GM18507 (cell line): Measurements from ENCODE around the gene C1orf174.

ENCODE experiments used
- DNase-seq: peaks from one replicate; pipeline ENCODE4 v3.0.0; 2011; ENCODE audit warnings: low read depth; ENCODE audit not compliant: insufficient read length; ENCODE audit errors: extremely low spot score
- FAIRE-seq: peaks from 2 replicates; lab custom pipeline; 2011; peaks lifted over from hg19 to GRCh38; lab: Jason Lieb, UNC

C1orf174 gene

DNA sequence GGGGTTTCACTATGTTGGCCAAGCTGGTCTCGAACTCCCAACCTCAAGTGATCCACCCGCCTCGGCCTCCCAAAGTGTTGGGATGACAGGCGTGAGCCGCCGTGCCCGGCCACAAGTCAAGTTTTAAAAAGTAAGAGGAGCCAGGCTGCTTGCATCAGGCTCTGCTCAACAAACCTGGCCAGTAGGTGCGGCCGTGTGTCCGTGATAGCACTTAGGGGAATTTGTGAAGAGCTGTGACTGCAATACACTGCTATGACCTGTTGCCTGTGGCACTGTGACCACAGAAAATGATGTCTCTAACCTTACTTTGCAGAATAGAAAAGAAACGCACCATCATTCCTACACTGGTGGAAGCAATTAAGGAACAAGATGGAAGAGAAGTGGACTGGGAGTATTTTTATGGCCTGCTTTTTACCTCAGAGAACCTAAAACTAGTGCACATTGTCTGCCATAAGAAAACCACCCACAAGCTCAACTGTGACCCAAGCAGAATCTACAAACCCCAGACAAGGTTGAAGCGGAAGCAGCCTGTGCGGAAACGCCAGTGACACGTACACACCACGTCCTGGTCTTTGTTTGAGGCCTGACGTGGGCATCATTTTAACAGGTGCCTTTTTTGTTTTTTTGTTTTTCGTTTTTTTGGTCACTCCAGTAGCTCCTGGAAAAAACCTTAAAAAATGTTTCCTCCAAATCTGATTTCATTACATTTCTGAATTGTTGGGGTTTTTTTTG, 16.7 kb downstream of the C1orf174 start:
- no peak for DNase-seq
- FAIRE-seq: no peak

DNA sequence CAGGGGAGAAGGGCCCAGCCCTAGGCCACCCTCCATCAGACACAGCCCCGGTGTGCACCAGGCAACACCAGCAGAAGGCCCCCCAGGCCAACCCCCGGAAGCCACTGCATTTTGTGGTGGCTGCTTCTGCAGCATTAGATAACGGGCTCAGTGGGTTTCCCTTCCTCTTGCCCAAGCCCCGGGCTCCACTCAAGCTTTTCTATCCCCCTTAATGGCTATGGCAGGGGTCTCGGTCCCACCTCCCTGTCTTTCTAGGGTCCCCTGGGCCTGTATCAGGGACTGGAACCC, 18.9 kb downstream of the C1orf174 start:
- no peak for DNase-seq
- FAIRE-seq: no peak

DNA sequence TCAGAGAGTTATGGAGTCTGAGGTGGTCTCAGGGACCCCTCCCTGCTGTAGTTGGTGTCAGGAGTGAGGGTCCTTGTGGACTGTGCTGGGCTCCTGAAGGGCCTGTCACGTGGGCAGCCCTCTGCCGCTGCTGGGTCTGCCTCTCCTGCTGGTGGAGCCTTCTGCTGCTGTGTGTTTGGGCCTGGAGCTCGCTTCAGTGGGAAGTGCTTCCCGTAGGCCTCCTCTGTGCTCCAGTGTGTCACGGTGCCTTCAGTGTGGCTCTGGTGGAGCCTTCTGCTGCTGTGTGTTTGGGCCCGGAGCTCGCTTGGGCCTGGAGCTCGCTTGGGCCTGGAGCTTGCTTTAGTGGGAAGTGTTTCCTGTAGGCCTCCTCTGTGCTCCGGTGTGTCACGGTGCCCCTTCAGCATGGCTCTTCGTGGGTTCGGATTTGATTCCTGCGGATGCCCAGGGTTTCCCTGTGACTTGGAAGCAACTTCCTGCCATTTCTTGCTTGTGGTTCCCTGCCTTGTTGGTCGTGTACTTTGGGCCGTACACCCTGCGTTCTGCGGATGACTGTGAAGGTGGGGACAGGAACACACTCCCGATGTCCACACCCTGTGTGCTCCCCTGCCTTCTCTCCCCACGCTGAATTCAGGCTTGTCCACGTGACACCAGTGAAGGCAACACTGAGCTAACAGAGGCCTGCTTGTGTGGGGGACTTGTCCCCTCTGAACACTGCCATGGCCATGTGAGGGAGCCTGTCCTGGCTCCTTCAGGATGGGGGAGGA, 19.5 kb downstream of the C1orf174 start:
- DNase-seq (no peak), FAIRE-seq (no peak)

DNA sequence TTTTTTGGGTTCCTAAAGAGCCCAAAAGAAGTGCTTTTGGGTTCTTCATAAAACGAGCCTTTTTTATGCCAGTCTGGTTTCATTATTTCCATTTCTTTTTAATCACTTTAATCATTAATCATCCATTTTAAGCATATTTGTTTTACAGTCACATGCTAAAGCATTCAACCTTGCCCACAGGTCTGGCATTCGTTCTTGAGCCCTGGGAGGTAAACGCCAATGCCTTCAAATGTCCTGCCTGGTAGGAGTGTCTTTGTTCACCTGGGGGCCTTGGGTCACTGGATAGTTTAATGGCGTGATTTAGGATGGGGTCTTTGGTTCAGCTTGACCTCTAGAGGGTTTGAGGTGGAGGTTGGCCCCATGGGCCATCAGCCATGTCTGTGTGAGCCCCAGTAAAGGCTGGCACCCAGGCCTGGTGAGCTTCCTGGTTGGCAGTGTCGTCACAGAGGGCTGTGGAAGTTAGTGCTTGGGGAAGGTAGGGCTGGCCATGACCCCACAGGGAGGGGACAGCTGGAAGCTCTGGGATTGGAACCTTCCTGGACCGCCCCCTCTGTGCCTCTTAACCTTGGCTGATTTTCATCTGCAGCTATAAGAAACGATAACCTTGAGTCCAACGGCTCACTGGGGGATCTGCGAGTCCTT, 20.2 kb downstream of the C1orf174 start:
- no peak for FAIRE-seq
- no peak for DNase-seq

DNA sequence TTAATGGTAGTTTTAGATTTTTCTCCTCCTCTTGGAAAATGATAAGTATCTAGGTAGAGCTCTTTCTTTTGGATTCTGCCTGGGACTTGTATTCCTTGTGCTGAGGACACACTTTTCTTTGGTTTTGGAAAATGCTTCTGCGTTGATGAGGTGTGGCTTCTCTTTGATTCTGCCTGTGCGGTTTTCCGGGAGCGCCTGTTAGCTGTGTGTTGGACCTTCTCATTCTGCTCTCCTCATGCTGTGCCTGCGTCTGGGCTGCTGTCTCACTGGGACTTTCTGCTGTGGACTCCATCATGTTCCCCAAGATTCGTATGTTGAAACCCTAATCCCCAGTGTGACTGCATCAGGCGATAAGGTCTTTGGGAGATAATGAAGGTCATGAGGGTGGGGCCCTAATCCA, 21.0 kb downstream of the C1orf174 start:
- FAIRE-seq: no peak

DNA sequence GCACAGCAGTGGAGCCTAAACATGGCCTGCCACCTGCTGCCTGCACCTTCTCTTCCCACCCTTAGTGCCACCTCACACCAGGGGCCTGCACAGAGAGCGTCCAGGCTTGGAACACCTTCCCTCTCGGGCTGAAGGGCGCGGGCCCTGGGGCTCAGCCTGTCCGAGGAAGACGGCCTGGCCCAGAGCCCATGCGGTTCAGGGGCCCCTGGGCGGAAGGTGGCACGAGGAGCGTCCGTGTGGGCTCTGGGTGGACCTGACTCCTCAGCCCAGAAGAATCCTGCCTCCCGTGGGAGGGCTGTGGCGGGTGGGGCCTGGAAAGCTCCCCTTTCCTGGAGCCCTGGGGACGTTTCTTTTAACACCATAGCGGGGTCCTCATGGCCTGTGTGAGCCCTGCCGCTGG, 23.4 kb downstream of the C1orf174 start:
- FAIRE-seq: no peak
- DNase-seq: no peak

More for the DNA sequence above, 21.0 kb downstream of the C1orf174 start:
- DNase-seq: no peak

DNA sequence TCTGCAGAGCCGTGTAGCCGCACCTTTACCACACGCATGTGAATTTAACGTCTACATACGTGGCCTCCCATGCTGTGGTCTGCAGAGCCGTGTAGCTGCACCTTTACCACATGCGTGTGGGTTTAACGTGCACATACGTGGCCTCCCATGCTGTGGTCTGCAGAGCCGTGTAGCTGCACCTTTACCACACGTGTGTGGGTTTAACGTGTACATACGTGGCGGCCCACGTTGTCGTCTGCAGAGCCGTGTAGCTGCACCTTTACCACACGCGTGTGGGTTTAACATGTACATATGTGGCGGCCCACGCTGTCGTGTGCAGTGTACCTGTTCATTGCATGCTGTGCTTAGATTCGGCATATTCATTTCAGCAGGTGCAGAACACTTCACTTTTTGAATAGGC, 25.3 kb downstream of the C1orf174 start:
- DNase-seq: no peak
- no peak for FAIRE-seq

DNA sequence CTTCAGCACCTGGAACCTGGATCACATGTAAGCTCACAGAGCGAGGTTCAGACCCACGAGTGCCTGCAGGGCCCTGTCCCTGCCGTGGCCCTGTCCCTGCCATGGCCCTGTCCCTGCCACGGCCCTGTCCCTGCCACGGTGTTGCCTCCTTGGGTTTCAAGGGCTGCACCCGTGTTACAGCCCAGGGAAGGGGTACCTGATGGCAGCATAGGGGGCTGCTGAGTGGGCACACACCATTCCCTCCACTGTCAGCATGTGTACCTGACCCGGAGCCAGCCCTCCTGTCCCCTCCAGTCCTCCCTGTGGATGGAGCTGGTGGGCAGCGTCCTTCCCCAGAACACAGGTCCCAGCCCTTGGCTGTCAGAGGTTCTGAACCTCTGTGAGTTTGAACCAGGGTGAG, 27.5 kb downstream of the C1orf174 start:
- DNase-seq (no peak), FAIRE-seq (no peak)

DNA sequence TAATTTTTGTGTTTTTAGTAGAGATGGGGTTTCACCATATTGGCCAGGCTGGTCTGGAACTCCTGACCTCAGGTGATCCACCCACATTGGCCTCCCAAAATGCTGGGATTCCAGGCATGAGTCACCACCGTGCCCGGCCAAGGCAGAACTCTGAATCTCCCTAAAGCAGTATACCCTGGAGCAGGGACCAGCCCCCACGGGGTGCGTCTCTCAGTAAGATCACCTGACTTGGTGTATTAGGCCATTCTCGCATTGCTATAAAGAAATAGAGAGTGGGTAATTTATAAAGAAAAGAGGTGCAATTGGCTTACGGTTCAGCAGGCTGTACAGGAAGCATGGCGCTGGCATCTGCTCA, 28.6 kb downstream of the C1orf174 start:
- DNase-seq (no peak), FAIRE-seq (no peak)

DNA sequence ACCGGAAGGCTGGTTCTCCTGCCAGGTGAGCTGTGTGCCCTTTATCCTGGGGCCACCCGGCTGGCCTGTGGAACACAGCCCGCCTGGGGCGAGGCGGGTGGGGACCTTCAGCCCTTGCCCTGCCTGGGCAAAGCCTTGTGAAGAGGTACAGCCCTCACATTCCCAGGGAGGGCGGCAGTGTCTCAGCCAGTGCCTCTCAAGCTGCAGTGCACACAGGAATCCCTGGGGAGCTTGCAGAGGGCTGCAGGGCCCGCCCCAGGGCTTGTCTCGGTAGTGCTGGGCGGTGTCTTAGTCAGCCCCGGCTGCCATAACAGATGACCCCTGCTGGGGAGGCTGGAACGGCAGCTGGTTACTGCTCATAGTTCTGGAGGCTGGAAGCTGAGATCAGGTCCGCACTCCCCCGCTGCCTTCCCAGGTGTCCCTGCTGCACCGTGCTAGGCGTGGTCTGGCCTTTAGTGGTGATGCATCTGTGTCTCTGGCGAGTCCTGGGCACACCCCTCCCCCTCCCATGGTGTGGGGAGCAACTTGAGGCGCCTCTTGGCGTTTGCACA, 30.2 kb downstream of the C1orf174 start:
- no peak for FAIRE-seq

DNA sequence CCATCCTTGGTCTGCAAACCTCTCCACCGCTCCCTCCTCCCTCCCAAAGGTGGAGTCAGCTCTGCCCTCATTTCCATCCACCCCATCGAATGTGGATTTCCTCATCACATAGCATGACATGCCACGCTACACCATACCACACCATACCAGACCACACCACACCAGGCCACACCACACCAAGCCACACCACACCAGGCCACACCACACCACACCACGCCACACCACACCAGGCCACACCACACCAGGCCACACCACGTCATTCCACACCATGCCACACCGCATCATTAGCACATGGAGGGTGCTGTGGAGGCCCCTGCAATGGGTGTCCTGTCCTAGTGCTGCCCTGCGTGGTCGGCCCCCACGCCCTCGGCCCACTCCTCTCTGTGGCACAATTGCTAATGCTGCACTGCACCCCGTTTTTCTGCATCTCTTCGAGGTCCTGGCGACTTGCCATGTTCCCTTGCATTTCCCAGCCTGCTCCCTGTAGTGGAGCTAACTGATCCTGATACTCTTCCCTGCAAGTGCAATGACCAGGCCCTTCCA, 31.5 kb downstream of the C1orf174 start:
- DNase-seq: no peak
- no peak for FAIRE-seq

More for the DNA sequence above, 30.2 kb downstream of the C1orf174 start:
- no peak for DNase-seq

DNA sequence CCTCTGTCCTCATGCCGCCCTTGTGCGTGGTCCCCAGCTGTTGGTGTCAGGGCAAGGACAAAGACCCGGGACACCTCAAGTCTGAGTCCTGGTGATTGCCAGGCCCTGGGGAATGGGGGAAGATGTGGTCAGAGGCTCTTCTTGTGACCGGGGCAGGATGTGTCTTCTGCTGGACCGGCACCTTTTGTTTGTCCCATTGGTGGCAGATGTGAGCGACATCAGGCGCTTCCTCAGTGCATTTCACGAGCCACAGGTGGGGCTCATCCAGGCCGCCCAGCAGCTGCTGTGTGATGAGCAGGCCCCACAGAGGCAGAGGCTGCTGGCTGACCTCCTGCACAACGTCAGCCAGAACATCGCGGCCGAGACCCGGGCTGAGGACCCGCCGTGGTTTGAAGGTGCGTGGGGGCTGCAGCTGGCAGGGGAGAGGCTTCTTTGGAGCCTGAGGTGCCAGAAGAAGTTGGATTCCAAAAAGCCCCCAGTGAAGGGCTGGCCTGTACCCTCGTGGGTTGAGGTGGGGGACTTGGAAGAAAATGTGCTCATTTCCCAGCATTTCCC, 34.4 kb downstream of the C1orf174 start:
- FAIRE-seq (no peak), DNase-seq (no peak)

DNA sequence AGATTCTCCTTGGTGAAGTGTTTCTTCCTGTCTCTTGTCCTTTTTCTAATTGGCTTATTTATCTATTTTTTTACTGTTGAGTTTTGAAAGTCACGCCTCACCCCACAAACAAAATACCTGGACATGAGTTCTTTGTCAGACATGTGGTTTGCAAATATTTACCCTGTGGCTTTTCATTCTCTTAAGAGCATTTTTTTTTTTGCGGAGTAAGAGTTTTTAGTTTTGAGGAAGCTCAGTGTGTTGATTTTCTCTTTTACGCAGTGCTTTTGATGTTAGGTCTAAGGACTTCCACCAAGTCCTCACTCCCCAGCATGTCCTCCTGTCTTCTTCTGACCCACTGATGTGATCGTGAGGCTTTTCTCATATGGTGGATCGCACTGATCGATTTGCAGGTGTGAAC, 35.2 kb downstream of the C1orf174 start:
- FAIRE-seq: no peak
- no peak for DNase-seq

DNA sequence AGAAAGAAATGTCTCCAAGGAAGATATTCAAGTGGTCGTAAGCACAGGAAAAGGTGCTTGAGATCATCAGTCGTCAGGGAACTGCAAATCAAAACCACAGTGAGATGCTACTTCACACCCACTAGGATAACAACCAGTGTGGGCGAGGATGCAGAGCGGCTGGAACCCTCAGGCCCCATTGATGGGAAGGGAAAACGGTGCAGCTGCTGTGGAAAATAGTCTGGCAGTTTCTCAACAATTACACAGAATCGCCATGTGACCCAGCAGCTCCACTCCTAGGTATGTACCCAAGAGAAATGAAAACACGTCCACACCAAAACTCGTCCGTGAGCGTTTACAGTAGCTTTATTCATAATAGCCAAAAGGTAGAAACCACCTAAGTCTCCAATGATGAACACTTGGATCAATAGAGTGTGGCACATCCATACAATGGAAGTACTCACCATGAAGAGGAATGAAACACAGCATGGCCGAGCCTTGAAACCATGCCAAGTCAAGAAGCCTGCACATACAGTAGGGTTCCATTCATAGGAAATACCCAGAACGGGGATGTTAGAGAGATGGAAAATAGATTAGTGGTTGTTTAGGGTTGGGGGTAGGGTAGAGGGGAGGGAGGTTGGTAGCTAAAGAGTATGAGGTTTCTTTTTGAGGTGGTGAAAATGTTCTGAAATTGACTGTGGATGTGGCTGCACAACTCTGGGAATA, 36.7 kb downstream of the C1orf174 start:
- DNase-seq: no peak
- no peak for FAIRE-seq

DNA sequence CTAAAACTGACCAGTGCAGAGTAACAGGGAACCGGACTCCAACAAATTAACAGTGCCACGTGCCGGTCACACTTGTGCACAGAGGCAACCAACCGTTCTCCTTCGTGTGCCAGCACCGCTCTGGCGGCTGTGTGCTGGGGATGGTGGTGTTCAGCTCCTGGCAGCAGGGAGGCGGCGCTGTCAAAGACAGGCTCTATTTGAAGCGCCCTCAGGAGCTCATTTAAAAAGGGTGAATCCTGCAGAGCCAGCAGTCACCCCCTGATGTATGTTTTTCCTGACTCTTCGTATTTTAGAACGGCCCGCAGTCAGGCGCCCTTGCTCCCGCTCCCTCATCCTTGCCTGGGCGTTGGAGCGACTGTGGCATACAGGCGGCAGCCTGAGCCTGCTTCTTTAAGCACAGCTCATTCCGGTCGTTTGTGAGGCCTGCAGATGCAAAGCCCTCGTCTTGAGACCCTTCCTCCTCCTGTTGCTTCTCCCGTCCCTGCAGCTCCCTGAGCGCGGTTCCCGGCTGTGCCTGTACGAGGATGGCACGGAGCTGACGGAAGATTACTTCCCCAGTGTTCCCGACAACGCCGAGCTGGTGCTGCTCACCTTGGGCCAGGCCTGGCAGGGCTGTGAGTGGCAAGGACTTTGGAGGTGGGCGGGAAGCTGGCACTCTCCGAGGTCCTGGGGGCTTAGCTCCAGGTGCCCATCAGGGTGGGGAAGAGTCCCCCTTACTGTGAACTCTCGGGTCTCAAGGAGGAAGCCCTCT, 41.7 kb downstream of the C1orf174 start:
- FAIRE-seq (no peak), DNase-seq (no peak)

DNA sequence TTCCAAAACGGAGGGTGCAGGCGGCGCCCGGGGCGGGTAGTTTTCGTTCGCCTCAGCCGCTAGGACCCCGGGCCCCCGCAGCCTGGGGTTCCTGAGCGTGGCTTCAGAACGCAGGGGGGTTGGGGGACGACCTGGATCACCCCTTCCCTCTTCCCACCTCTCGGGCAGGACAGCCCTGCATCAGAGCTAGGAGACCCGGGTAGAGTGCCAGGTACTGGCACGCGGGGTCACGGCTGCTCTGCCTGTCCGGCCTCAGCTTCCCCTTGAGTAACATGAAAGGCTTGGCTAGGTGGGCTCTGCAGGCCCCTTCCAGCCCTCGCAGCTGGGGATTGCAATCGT, 42.3 kb downstream of the C1orf174 start:
- FAIRE-seq (no peak), DNase-seq (no peak)

DNA sequence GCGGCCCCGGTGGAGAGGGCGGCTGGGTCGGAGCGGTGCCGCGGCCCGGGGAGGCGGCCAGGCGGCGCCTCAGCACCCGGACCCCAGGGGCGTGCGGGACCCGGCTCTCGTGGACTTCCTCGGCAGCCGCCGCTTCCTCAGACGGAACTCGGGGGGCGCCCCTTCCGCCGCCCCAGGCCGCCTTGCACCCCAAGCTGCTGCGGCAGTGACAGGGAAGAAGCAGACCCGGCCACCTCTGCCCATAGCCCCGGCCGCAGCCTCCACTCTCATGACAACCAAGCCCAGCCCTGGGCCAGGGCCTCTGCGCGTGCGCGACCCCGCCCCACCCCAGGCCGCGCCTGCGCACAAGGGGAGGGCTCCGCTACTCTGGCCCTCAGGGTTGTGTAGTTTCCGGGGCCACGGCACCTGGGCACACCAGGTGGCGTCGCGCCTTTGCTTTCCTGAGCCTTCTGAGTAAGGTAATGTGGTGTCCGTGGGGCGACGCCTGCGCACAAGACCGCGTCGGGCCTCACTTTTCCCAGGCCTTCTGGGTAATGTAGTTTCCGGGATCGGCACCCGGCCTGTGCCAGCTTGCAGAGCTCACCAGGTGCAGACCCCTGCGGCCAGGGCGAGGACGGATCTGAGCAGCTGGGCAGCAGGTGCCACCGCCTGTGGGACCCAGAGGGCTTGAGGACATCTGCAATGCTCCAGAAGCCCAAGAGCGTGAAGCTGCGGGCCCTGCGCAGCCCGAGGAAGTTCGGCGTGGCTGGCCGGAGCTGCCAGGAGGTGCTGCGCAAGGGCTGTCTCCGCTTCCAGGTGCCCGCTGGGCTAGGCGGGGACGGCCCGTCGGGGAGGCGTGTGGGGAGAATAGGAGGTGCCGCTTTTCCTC, 42.9 kb downstream of the C1orf174 start, which contains the start of the genes CEP104 and DFFB:
Gene CEP104 (minus strand): TSS at position 289 of the 868 bp plus-strand sequence. CDS start 4,804 bp downstream, outside the sequence.
Gene DFFB (plus strand): TSS at position 554 of the 868 bp plus-strand sequence. CDS start 128 bp downstream, at position 682.
- peak; percentile 99 for FAIRE-seq
- DNase-seq: peak; percentile 100
